ELF-1 (cell line): ENCODE measurements around the gene NLRP1.

Source experiments
- DNase-seq: peaks from one replicate; pipeline ENCODE4 v3.0.0-alpha.2; 2016; ENCODE audit warnings: low read depth, low spot score

Gene NLRP1

GRCh38 chr17:5584383-5585286 is at the start of gene NLRP1:
Gene NLRP1, minus strand, starts transcription at chr17:5584509. Its CDS starts 552 bp downstream, at chr17:5583957.
- peak; percentile 61 for DNase-seq

- peak; percentile 5 for DNase-seq
These were observed 47.8 kb upstream of the NLRP1 start for GRCh38 chr17:5631958-5632590.

DNA sequence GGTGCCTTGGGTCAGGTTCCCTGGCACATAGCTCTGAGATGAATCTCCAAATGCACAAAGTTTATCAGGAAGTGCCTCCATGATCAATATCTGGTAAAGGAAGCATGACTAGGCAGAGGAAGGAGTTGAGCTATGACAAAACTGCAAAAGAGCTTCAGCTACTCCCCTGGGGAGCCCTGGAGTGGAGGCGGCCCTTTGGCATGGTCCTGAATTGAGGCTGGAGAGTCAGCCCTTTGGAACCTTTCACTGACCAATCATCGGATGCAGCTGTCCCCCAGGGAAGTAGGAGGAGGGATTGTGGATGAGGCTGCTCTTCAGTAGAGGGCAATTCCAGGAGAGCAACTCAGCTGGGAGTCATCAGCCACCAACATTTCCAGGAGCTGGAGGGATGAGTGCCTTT is 46.1 kb upstream of the NLRP1 start:
- no peak for DNase-seq

DNA sequence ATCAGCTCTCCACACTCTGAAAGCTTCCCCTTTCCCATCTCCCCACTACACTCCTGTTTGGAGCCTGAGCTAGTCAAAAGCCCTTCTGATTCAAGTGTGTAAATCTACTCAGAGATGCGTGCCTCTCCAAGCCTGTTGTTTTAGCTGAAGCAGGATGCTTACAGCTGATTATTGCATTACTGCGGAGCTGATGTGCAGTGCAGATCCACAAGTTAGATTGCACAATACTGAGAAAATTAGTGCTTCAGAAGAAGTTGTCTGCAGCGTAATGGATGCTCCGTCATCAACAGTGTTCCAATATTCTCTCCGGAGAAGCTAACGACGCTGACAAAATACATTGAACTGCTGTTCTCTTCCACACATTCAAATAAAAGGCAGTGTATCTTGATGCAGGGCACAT is 44.8 kb upstream of the NLRP1 start:
- DNase-seq = no peak

- no peak for DNase-seq
These were observed 44.0 kb upstream of the NLRP1 start for GRCh38 chr17:5628262-5628661.

DNA sequence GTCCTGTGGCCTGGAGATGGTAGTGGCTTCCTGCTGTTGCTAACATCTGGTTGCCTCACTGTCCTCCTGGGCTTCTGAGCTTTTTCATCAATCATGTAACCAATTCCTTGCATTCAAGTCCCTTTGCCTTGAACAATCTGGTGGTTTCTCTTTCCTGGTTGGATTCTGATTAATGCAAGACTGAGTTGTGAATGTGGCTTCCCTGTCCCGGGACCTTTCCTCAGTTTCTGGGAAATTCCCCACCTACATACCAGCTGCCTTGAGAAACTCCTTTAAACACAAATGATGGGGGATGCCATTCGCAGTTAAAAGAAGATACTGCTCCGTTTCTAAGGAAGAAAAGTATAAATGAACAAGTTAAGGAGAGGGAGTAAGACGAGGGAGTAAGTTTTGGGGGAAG is 39.9 kb upstream of the NLRP1 start:
- DNase-seq = no peak

DNA sequence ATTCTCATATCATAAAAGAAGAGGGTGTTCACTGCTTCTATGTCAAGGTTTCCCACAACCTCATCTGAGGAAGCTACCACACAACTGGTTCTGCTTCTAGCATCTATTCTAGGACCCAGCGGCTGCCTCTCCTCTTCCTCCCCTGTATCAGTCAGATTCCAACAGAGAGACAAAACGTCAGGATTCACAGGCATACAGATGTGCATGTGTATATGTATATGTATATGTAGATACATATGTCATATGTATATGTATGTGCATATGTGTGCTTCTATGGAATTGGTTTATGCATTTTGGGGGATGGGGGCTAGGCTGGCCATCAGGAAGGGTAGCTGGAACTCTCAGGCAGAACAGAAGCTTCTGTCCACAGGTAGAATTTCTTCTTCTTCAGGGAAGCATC is 37.4 kb upstream of the NLRP1 start:
- DNase-seq = no peak

GRCh38 chr17:5621026-5621425 is 36.7 kb upstream of the NLRP1 start:
- no peak for DNase-seq

GRCh38 chr17:5619088-5619740 is 34.9 kb upstream of the NLRP1 start:
- DNase-seq = no peak

- no peak for DNase-seq
These were observed 34.2 kb upstream of the NLRP1 start for GRCh38 chr17:5618476-5618875.

- no peak for DNase-seq
These were observed 31.2 kb upstream of the NLRP1 start for GRCh38 chr17:5615476-5615875.

- DNase-seq = no peak
These were observed 26.6 kb upstream of the NLRP1 start for GRCh38 chr17:5610956-5611355.

DNA sequence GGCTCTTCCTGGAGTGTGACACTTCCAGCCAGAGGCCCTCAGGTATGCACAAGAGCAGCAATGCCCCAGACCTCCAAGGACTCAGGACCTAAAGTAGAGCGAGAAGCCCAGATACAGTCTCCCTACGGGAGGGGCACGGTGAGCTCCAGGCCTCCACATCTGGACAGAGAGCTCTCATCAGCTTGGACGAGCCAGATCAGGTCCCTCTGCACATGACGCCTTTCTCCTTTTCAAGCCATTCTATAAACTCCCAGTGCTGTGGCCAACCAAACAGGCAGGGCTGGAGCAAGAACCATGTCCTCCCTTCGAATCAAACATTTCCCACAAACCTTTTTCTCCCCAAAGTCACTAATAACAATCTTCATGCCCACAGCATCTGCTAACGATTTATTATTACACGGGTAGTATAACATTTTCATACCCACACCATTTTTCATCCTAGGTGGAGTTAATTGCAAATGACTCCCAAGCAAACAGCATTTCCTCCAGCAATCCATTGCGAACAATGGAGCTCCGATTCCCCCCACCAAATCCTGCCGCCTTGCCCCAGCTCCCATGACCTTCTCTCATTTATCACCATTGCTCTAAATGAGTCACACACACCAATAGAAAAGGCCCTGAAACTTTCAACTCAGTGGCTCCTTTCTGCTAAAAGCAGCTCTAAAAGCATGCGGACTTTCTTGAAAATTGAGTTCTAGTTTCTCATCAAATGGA is 24.2 kb upstream of the NLRP1 start:
- no peak for DNase-seq

- no peak for DNase-seq
These were observed 23.6 kb upstream of the NLRP1 start for GRCh38 chr17:5607946-5608345.

- DNase-seq = no peak
These were observed 21.1 kb upstream of the NLRP1 start for GRCh38 chr17:5605452-5605851.

DNA sequence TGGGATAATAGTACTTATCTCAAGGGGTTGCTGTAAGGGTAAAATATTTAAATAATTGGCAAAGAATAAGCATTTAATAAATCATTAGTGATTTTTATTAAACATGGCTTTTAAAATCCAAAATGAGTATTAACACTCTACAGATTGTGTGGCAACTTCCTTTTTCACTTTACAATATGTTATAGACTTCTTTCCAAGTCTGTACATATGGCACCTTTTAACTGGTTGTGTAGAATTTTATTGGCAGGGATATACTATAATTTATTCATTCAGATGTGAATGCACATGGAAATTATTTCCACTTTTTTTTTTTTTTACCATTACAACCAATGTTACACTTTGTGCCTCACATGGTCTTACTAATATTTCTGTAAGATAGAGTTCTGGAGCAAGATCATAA is 15.7 kb upstream of the NLRP1 start:
- DNase-seq = no peak

GRCh38 chr17:5598457-5598856 is 14.1 kb upstream of the NLRP1 start:
- DNase-seq = no peak

- DNase-seq = no peak
These were observed 12.1 kb upstream of the NLRP1 start for GRCh38 chr17:5596421-5596820.

DNA sequence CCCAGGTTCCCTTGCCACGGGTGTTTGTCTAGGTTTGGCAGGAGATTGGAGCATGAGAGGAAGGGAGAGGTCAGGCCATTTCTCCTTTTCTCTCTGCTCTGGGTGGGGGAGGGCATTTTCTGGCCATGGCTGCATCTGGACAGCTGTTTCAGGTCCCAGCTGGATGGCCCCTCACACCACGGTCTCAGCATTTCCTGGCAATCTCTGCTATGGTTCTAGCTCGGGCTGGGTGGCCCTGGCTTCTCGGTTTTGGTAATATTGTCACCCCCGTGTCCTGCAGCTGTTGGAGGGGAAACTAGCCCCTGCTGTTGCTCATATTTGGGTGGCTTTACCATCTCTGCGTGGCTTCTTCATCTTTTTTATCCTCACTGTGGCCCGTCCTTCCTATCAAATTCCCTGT is 11.5 kb upstream of the NLRP1 start:
- DNase-seq = no peak

DNA sequence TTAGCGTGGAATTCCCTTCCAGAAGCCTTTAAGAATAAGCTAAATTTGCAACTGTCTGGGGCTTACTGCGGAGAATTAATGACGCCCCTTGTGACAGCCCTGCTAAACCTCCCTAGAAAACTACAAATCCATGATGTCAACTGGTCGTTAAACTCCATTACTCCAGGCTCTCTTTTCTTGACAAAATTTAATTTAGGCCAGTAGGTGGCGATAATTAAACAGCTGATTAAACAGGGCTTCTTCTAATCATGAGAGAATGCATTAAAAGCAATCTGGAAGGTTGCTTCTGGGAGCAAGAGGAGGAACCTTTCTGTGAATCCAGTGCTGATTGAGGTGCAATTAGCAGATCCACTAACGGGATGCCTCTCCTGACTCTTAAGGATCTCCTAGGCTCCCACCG is 8.1 kb upstream of the NLRP1 start:
- DNase-seq = peak; percentile 26

- DNase-seq = no peak
These were observed 7.7 kb upstream of the NLRP1 start for GRCh38 chr17:5591966-5592365.

GRCh38 chr17:5588584-5588983 is 4.3 kb upstream of the NLRP1 start:
- no peak for DNase-seq
